Posterior vena cava (tissue), 2 donors: Measurements from ENCODE around the gene MAP2K1. TPM values are rescaled to one million over a fixed set of nuclear protein-coding genes. Genes with fewer than 3 reads are reported as not detected.
A peak's percentile ranks its signal among the peaks of the same experiment; 100 is the strongest.
"Not testable (repeated sequence)": the region's sequence is repeated elsewhere in the genome, so short reads cannot be mapped to it uniquely, and the experiment has no call there.

Experiments
- DNase-seq: peaks from one replicate; pipeline ENCODE4 v3.0.0-alpha.2; 2020; ENCODE audit warnings: low spot score
- intact Hi-C, 2 donors: fragments of 100-400 bp; cut with DNase I; formaldehyde crosslinking; loops; one replicate each; pipeline versions ENCODE4 v1.14.1 to v1.14.2; 2022 to 2023
- total RNA-seq, 2 donors: library from RNA; stranded (reverse); fragmentation: NEBNext Ultra II Directional; extraction: Animal tissue kit (Norgen Biotek cat#: 25700); gene quantifications; one replicate each; pipeline ENCODE4 v1.2.1, GENCODE V29; 2021
- donor health status: DM: yes; HTN: yes; CAD: no.
- donor health status: DM: yes; HTN: yes; CAD: no.

MAP2K1 gene
- total RNA-seq, 2 donors from 2014 or later, result 36.6 to 70.4 TPM

GRCh38 chr15:66494262-66494661 is 107.5 kb downstream of the MAP2K1 start:
- intact Hi-C loops, result no loop called here
- no peak for DNase-seq

GRCh38 chr15:66496951-66497501 is 110.3 kb downstream of the MAP2K1 start:
- no peak for DNase-seq
- intact Hi-C loops, result loop anchor here (5.0 kb wide), 1 partner anchor 110 kb away; the partner anchor contains the start of gene MAP2K1 (in 2 of the 2)

- intact Hi-C loops, result loop anchor here (5.0 kb wide), 1 partner anchor 110 kb away; the partner anchor contains the start of gene MAP2K1 (in 2 of the 2)
- DNase-seq, result peak; percentile 99
Measured at GRCh38 chr15:66497502-66498455, 111.1 kb downstream of the MAP2K1 start, which contains the start of gene SNAPC5. Gene SNAPC5 (minus strand): TSS chr15:66497762. CDS start chr15:66497731, 31 bp downstream.

- intact Hi-C loops, result loop anchor here (5.0 kb wide), 1 partner anchor 111 kb away; the partner anchor contains the start of gene MAP2K1 (in 2 of the 2)
Measured at GRCh38 chr15:66498501-66499386, 112.0 kb downstream of the MAP2K1 start.

DNA sequence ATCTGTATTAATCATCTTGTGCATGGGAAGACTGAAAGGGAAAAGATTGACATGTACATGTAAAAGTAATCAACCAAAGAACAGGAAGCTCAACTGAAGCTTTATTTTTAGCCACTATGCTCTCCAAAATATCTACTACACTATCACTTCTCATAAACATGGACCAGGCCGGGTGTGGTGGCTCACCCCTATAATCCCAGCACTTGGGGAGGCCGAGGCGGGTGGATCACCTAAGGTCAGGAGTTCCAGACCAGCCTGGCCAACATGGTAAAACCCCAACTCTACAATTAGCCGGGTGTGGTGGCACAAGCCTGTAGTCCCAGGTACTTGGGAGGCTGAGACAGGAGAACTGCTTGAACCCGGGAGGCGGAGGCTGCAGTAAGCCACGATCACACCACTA is 113.6 kb downstream of the MAP2K1 start:
- intact Hi-C loops, DNase-seq: not testable (repeated sequence)

More at GRCh38 chr15:66498501-66499386, 112.0 kb downstream of the MAP2K1 start:
- DNase-seq, result no peak

- DNase-seq, result no peak
- intact Hi-C loops, result no loop called here
Measured at GRCh38 chr15:66502491-66502890, 115.8 kb downstream of the MAP2K1 start.

GRCh38 chr15:66503041-66503648 is 116.4 kb downstream of the MAP2K1 start:
- intact Hi-C loops, DNase-seq: not testable (repeated sequence)

DNA sequence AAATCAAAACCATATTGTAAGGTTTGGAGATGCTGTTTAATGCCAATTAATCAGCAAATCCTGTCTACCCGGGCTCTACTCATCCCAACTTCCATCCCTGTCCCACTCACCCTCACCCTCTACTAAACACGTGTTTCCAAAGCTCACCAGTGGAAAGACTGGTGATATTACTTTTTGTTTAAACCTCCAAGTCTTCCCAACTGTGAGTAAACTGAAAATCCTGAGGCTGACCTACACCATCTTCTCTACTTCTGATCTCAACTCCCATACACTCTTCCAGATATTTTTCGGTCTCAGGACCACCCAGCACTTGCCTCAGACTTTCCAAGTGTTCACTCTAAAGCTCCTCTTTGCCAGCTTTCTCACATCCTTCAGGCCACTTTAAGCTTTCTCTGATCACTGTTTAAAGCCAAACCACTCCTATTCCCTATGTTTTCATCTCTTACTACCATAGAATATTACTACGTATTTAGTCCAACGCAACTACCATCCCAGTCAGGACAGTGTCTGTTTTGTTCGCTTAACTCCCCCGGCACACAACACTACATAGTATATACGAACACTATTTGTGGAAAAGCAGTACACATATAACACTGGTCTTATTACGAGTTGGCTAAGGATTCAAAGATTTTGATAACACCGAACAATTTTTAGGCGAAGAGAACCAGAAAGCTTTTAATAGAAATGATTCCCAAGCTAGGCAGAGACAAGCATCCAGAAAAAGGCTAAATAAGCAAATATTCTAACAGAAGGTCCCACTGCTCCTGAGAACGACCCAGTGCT is 117.3 kb downstream of the MAP2K1 start:
- intact Hi-C loops, result no loop called here
- DNase-seq, result no peak

GRCh38 chr15:66504563-66505429 is 118.1 kb downstream of the MAP2K1 start, which contains the start of the genes RPL4 and ZWILCH:
Gene RPL4 (minus strand): TSS chr15:66504855. CDS start chr15:66504790, 65 bp downstream.
Gene ZWILCH (plus strand): TSS chr15:66505326. CDS start chr15:66505339, 13 bp downstream.
- peak; percentile 95 for DNase-seq
- intact Hi-C loops, result no loop called here

DNA sequence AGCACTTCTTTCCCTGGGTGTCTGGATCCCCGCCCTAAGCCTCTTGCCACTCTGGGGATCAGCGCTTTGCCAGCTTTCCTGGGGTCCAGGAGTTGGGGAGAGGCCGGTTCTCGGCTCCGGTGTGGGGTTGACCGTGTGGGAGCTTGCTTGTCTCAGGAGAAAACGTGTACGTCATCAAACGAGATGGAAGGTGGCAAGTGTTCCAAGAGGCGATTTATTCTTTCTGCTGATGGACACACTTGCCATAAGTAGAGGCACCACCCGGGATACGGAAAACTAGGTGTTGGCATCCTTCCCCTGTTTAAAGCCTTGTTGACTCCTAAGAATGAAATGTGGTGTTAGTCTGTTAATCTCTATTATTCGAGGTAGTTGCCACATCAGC is 118.7 kb downstream of the MAP2K1 start:
- intact Hi-C loops, result no loop called here
- no peak for DNase-seq

- intact Hi-C loops, result no loop called here
Measured at GRCh38 chr15:66505818-66506217, 119.1 kb downstream of the MAP2K1 start.

GRCh38 chr15:66508293-66508883 is 121.7 kb downstream of the MAP2K1 start:
- intact Hi-C loops, result no loop called here
- DNase-seq, result no peak

More at GRCh38 chr15:66505818-66506217, 119.1 kb downstream of the MAP2K1 start:
- no peak for DNase-seq

- DNase-seq, result no peak
- intact Hi-C loops, result no loop called here
Measured at GRCh38 chr15:66514586-66514985, 127.9 kb downstream of the MAP2K1 start.

- no peak for DNase-seq
- intact Hi-C loops, result no loop called here
Measured at GRCh38 chr15:66515901-66516322, 129.2 kb downstream of the MAP2K1 start.

DNA sequence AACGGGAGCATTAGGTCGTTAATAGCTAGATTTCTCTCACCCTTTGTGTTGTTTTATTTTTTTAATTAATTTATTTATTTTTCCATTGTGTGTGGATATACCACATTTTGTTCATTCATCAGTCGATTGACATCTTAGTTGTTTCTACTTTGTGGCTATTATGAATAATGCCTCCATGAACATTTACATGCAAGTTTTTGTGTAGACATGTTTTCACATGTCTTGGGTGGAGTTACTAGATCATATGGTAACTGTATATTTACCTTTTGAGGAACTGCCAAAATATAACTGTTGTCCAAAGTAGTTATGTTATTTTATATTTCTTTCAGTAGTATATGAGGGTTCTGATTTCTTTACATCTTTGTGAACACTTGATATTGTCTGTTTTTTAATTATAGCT is 137.2 kb downstream of the MAP2K1 start:
- DNase-seq, result no peak
- intact Hi-C loops, result no loop called here

- no peak for DNase-seq
- intact Hi-C loops, result no loop called here
Measured at GRCh38 chr15:66524838-66525237, 138.1 kb downstream of the MAP2K1 start.

DNA sequence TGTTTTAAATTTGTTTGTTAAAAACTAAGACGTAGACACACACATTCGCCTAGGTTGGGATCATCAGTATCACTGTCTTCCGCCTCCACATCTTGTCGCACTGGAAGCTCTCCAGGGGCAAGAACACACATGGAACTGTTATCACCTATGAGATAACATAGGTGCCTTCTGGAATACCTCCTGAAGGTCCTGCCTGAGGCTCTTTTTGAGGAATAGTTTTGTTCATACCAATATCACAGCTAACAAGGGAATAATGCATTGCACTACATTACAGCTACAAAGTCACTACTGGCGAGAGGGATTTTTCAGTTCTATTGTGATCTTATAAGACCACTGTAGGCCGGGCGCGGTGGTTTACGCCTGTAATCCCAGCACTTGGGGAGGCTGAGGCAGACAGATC is 148.3 kb downstream of the MAP2K1 start:
- intact Hi-C loops, result no loop called here
- no peak for DNase-seq
